Measurements from ENCODE around the gene LSR. TPM values are rescaled to one million over a fixed set of nuclear protein-coding genes. Genes with fewer than 3 reads are reported as not detected.

LSR gene
- polyA plus RNA-seq, 3 donors, result 0.08 to 0.17 TPM; not detected in 1

- H3K36me3 ChIP-seq (replicated peaks in 1 of 2; ENCODE audit: control insufficient read depth in 1 of 2, insufficient read depth in 2 of 2, low read length in 2 of 2), result peaks cover 32 to 52% of the 10 kb centered on the region in 2 donors
- WGBS (ENCODE audit: insufficient coverage), result 95% methylated on average over 11 of the region's 16 CpGs
- peak overlapping the region; percentile 35 to 62 for H3K4me3 Mint-ChIP-seq
- no peak for DNase-seq
- H3K79me2 ChIP-seq (ENCODE audit: insufficient read depth, low read length), result peaks cover 30% of the 10 kb centered on the region
- intact Hi-C loops (cut with micrococcal nuclease), result loop anchor here (5.0 kb wide), 4 partner anchors 37 to 227 kb away; no protein-coding TSS in a partner anchor
- peak overlapping the region; percentile 73 for H3K4me2 ChIP-seq (replicated peaks; ENCODE audit: extremely low read depth, low read length, poor library complexity, severe bottlenecking)
- H3K4me1 Mint-ChIP-seq, result peaks cover 56% of the 10 kb centered on the region
- no peak for TF ChIP-seq CTCF (IDR thresholded peaks at IDR 0.05)
- no peaks in the 10 kb centered on the region for H3K9me3 ChIP-seq (replicated peaks in 1 of 2; ENCODE audit: control insufficient read depth in 1 of 2, insufficient read depth in 1 of 2, low read length in 2 of 2)
- H3K9ac ChIP-seq (ENCODE audit: insufficient read depth, low read length, poor library complexity, severe bottlenecking), result no peak overlapping the region
- no peak overlapping the region for H2AFZ ChIP-seq (ENCODE audit: insufficient read depth, low read depth, low read length, poor library complexity, severe bottlenecking)
- H3K36me3 Mint-ChIP-seq, result peaks cover 51 to 55% of the 10 kb centered on the region in 2 donors
- H3K27me3 ChIP-seq (ENCODE audit: control insufficient read depth in 2 of 2, insufficient read depth in 2 of 2, low read length in 2 of 2), result no peaks in the 10 kb centered on the region
- H3K27ac Mint-ChIP-seq, result peak overlapping the region in 2 of 7 donors; percentile 19 to 77
- H3K9me3 Mint-ChIP-seq, result peaks cover 0 to 2% (median 0%) of the 10 kb centered on the region in 7 donors
- peaks cover 41% of the 10 kb centered on the region for H4K20me1 ChIP-seq (ENCODE audit: insufficient read depth, low read length)
- peak overlapping the region in 1 of 3 experiments; percentile 74 for H3K4me3 ChIP-seq (replicated peaks in 1 of 3; ENCODE audit: low read depth in 2 of 3, low read length in 3 of 3)
- no peak overlapping the region for H3K27ac ChIP-seq (ENCODE audit: low read depth in 1 of 2, low read length in 2 of 2)
- H3K27me3 Mint-ChIP-seq (ENCODE audit: low read depth in 3 of 3), result peaks cover 0 to 5% (median 3%) of the 10 kb centered on the region in 3 donors
- peaks cover 57 to 69% of the 10 kb centered on the region in 2 donors for H3K4me1 ChIP-seq (ENCODE audit: control insufficient read depth in 1 of 2, insufficient read depth in 2 of 2, low read length in 2 of 2)
Observed at GRCh38 chr19:35270381-35270811, 21.6 kb downstream of the LSR start.

DNA sequence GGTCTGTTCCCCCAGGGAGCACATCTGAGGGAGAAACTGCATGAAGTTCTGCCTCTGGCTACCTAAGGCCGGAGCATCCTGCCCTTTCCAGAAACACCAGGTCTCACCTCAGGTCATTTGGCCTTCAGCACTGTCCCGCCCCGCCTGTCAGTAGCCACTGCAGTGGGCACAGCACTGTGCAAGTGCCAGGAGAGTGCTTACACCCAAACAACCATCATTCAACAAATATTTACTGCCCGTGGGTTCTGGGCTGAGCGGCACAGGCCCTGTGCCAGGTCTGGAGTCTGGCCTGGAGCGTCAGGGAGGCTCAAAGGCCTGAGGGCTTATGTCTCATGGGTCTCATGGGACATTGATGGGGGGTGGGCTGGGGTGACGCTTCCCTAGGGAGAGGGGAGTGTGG lies 22.7 kb downstream of the LSR start:
- H4K20me1 ChIP-seq (ENCODE audit: insufficient read depth, low read length), result peaks cover 47% of the 10 kb centered on the region
- Mint-ChIP-seq H3K27ac (peak overlapping the region in 5 of 7 donors; percentile 72 to 93 (median 80)), H3K4me3 (peak overlapping the region in 1 of 2 donors; percentile 74), H3K36me3 (peaks cover 58 to 63% of the 10 kb centered on the region in 2 donors), H3K27me3 (ENCODE audit: low read depth in 3 of 3) (peaks cover 0 to 5% (median 3%) of the 10 kb centered on the region in 3 donors), H3K9me3 (no peaks in the 10 kb centered on the region), H3K4me1 (peaks cover 44% of the 10 kb centered on the region)
- peak overlapping the region in 1 of 3 experiments; percentile 6 for H3K4me3 ChIP-seq (replicated peaks in 1 of 3; ENCODE audit: low read depth in 2 of 3, low read length in 3 of 3)
- intact Hi-C loops (cut with micrococcal nuclease), result loop anchor here (5.0 kb wide), 4 partner anchors 36 to 226 kb away; no protein-coding TSS in a partner anchor
- peaks cover 43 to 63% of the 10 kb centered on the region in 2 donors for H3K36me3 ChIP-seq (replicated peaks in 1 of 2; ENCODE audit: control insufficient read depth in 1 of 2, insufficient read depth in 2 of 2, low read length in 2 of 2)
- no peak overlapping the region for H2AFZ ChIP-seq (ENCODE audit: insufficient read depth, low read depth, low read length, poor library complexity, severe bottlenecking)
- H3K4me2 ChIP-seq (replicated peaks; ENCODE audit: extremely low read depth, low read length, poor library complexity, severe bottlenecking), result peak overlapping the region; percentile 23
- no peaks in the 10 kb centered on the region for H3K27me3 ChIP-seq (ENCODE audit: control insufficient read depth in 2 of 2, insufficient read depth in 2 of 2, low read length in 2 of 2)
- no peak overlapping the region for H3K9ac ChIP-seq (ENCODE audit: insufficient read depth, low read length, poor library complexity, severe bottlenecking)
- WGBS (ENCODE audit: insufficient coverage), result 93% methylated on average over 6 of the region's 7 CpGs
- peaks cover 30% of the 10 kb centered on the region for H3K79me2 ChIP-seq (ENCODE audit: insufficient read depth, low read length)
- H3K4me1 ChIP-seq (ENCODE audit: control insufficient read depth in 1 of 2, insufficient read depth in 2 of 2, low read length in 2 of 2), result peaks cover 49 to 57% of the 10 kb centered on the region in 2 donors
- H3K9me3 ChIP-seq (replicated peaks in 1 of 2; ENCODE audit: control insufficient read depth in 1 of 2, insufficient read depth in 1 of 2, low read length in 2 of 2), result no peaks in the 10 kb centered on the region
- DNase-seq, result no peak
- H3K27ac ChIP-seq (ENCODE audit: low read depth in 1 of 2, low read length in 2 of 2), result no peak overlapping the region
- TF ChIP-seq CTCF (IDR thresholded peaks at IDR 0.05), result no peak

All from CD14-positive monocyte (primary cell).